Gastroesophageal sphincter (tissue), 4 donors: ENCODE measurements around the gene ACOXL. TPM values are rescaled to one million over a fixed set of nuclear protein-coding genes. Genes with fewer than 3 reads are reported as not detected.

Experiments used
- ATAC-seq: fragments of 150-250 bp; one replicate; pipeline ENCODE4 v1.9.1; 2016; ENCODE audit warnings: mild to moderate bottlenecking, moderate library complexity
- H3K27ac ChIP-seq, 4 donors: fragments of 200-600 bp; sonication (generic) in 3 of 4; 1 replicate in 3 of 4; 2 replicates in 1 of 4; pipeline ENCODE4 v1.5.1; 2016 to 2019
- H3K27me3 ChIP-seq: fragments of 200-600 bp; sonication (generic); one replicate; pipeline ENCODE4 v1.5.1; 2019
- H3K36me3 ChIP-seq, 2 donors: fragments of 200-600 bp; sonication (generic); one replicate each; pipeline ENCODE4 v1.5.1; 2019; ENCODE audit warnings: control low read depth in 1 of 2
- H3K4me1 ChIP-seq, 3 donors: fragments of 200-600 bp; sonication (generic); 1 replicate in 2 of 3; 2 replicates in 1 of 3; pipeline ENCODE4 v1.5.1; 2016 to 2019; ENCODE audit warnings: control low read depth in 2 of 3
- H3K4me3 ChIP-seq, 2 donors: fragments of 200-600 bp; sonication (generic); one replicate each; pipeline ENCODE4 v1.5.1; 2019; ENCODE audit warnings: mild to moderate bottlenecking in 1 of 2, moderate library complexity in 1 of 2
- H3K9me3 ChIP-seq, 3 donors: fragments of 200-600 bp; sonication (generic); one replicate each; pipeline ENCODE4 v1.5.1; 2017 to 2019; ENCODE audit warnings: control low read depth in 2 of 3
- EP300 ChIP-seq: sonication (generic); formaldehyde crosslinking; IDR thresholded peaks from one replicate; pipeline ENCODE4 v1.6.1; 2017; ENCODE audit warnings: antibody characterized with exemption, mild to moderate bottlenecking
- POLR2A ChIP-seq, 2 donors: fragments of 450-650 bp; IDR thresholded peaks; one replicate each; pipeline ENCODE4 v1.6.1; 2017; ENCODE audit warnings: antibody characterized with exemption in 2 of 2, mild to moderate bottlenecking in 2 of 2, moderate library complexity in 1 of 2
- POLR2AphosphoS5 ChIP-seq: sonication (generic); formaldehyde crosslinking; IDR thresholded peaks from one replicate; pipeline ENCODE4 v1.6.1; 2017; ENCODE audit warnings: antibody characterized with exemption
- WGBS, 2 donors: methylation state at CpG; one replicate each; pipeline ENCODE4 v1.1.5; 2018; ENCODE audit warnings: low coverage in 1 of 2; 5-methylcytosine and 5-hydroxymethylcytosine counted together
- total RNA-seq, 4 donors: library from RNA; depleted of rRNA; stranded (reverse); fragments of >200 nt; gene quantifications; one replicate each; pipeline ENCODE4 v1.1.0, GENCODE V29; 2016
- TF ChIP-seq, protein P1 (sequence below), 4 experiments: fragments of 200-600 bp in 2 of 4; fragments of 450-650 bp in 2 of 4; sonication (generic) in 1 of 4; IDR thresholded peaks; one replicate each; pipeline ENCODE4 v1.5.1; 2017 to 2019; ENCODE audit warnings: antibody characterized with exemption in 4 of 4, mild to moderate bottlenecking in 2 of 4, moderate library complexity in 2 of 4

Gene ACOXL
- total RNA-seq, 4 donors from 2014 or later: not detected

DNA sequence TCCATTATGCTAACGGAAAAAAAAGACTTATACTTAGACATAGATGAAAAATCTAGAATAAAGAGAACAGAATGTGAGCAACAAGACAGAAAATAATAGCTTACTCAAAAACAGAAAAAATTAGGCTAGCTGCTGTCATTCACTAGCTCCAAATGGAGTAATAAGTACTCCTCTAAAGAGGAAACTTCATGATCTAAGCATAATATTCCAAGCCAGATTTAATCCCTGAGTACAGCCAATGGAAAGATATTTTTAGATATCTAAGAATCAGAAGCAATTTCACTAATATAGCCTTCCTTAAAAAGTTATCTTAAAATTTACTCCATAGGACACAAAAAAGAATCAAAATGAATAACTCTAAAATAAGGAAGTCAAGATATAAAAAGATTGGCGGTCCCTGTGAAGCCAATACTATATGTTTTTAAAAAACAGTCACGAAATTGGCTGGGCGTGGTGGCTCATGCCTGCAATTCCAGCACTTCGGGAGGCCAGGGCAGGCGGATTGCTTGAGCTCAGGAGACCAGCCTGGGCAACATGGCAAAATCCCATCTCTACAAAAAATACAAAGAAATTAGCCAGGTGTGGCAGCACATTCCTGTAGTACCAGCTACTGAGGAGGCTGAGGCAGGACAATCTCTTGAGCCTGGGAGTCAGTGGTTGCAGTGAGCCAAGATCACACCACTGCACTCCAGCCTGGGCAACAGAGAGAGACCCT, 265.1 kb downstream of the ACOXL start:
- peaks cover 0 to 8% (median 0%) of the 10 kb centered on the region in 3 donors for H3K9me3 ChIP-seq
- H3K27me3 ChIP-seq: no peaks in the 10 kb centered on the region
- 57 to 69% methylated on average over 3 to 6 of the region's 6 CpGs for WGBS, 2 donors
- TF ChIP-seq, protein P1, sequence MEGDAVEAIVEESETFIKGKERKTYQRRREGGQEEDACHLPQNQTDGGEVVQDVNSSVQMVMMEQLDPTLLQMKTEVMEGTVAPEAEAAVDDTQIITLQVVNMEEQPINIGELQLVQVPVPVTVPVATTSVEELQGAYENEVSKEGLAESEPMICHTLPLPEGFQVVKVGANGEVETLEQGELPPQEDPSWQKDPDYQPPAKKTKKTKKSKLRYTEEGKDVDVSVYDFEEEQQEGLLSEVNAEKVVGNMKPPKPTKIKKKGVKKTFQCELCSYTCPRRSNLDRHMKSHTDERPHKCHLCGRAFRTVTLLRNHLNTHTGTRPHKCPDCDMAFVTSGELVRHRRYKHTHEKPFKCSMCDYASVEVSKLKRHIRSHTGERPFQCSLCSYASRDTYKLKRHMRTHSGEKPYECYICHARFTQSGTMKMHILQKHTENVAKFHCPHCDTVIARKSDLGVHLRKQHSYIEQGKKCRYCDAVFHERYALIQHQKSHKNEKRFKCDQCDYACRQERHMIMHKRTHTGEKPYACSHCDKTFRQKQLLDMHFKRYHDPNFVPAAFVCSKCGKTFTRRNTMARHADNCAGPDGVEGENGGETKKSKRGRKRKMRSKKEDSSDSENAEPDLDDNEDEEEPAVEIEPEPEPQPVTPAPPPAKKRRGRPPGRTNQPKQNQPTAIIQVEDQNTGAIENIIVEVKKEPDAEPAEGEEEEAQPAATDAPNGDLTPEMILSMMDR (IDR thresholded peaks at IDR 0.05): no peak
- TF ChIP-seq EP300: no peak
- TF ChIP-seq POLR2AphosphoS5: no peak
- no peak overlapping the region for H3K4me3 ChIP-seq
- peaks cover 0 to 22% (median 3%) of the 10 kb centered on the region in 3 donors for H3K4me1 ChIP-seq
- no peak for ATAC-seq
- H3K27ac ChIP-seq: no peak overlapping the region
- H3K36me3 ChIP-seq: no peaks in the 10 kb centered on the region

DNA sequence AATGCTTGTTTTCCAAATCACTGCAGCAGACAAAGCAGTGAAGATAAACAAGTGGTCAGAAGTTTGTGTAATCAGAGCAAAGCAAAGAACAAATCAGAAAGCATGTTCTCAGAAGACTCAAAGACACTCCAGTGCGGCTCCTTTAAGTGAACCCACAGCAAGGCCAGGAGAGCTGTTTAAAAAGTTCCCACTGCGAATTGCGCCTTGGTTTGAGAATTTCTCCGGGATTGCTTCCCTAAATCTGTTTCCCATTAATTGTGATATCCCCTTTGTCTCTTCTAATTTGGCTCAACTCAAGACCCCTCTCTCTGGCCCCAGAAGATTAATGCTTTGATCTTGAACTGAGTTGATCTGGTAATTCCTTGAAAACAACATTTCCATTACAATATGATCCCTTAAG, 265.9 kb downstream of the ACOXL start:
- Histone ChIP-seq H3K27ac (no peak overlapping the region), H3K9me3 (peaks cover 0 to 8% (median 0%) of the 10 kb centered on the region in 3 donors), H3K27me3 (no peaks in the 10 kb centered on the region), H3K4me1 (peaks cover 0 to 14% (median 3%) of the 10 kb centered on the region in 3 donors), H3K4me3 (no peak overlapping the region), H3K36me3 (no peaks in the 10 kb centered on the region)
- WGBS, 2 donors: 58% methylated on average over 4 of the region's 4 CpGs; no CpG with 5 or more reads in 1 of the 2 donors
- TF ChIP-seq POLR2A (IDR thresholded peaks at IDR 0.05) (no peak), POLR2AphosphoS5 (no peak), EP300 (no peak)
- TF ChIP-seq, protein P1 (IDR thresholded peaks at IDR 0.05): no peak
- no peak for ATAC-seq

DNA sequence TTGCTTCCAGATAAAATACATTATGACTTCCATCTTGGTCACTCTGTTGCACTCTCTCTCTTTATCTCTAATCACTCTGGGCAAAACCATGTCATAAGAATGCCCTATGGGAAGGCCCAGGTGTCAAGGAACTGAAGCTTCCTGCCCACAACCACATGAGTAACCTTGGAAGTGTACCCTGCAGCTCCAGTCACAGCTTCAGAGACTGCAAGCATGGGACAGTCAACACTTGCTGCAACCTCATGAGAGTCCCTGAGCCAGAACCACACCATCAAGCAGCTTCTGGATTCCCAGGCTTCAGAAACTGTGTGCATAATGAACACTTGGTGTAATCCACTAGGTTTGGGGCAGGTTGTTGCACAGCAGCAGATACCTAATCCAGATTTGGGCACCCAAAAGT, 267.3 kb downstream of the ACOXL start:
- Histone ChIP-seq H3K36me3 (no peaks in the 10 kb centered on the region), H3K27ac (no peak overlapping the region), H3K9me3 (peaks cover 0 to 8% (median 0%) of the 10 kb centered on the region in 3 donors), H3K4me3 (no peak overlapping the region), H3K27me3 (no peaks in the 10 kb centered on the region), H3K4me1 (peaks cover 0 to under 1% (median 0%) of the 10 kb centered on the region in 3 donors)
- no peak for ATAC-seq
- TF ChIP-seq, protein P1 (IDR thresholded peaks at IDR 0.05): no peak
- TF ChIP-seq EP300: no peak
- no peak for TF ChIP-seq POLR2AphosphoS5
- TF ChIP-seq POLR2A (IDR thresholded peaks at IDR 0.05): no peak

DNA sequence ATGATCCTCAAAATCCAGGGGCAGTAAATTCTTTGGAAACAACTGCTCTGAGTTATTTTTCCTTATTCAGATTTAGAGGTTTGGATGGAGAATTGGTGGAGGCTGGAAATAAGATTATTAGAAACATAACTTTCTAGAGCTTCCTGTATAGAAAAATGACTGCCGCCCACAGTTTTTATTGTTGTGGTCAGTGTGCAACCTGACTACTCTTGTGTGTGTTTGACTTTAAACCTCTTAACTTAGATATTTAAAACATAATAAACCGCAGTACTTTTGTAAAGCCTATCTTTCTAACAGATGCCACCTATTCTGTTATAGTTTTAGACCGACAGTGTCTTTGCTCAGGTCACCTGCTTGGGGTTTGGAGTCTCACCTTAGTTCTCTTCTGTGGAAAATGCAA, 272.9 kb downstream of the ACOXL start:
- Histone ChIP-seq H3K4me1 (no peaks in the 10 kb centered on the region), H3K9me3 (peaks cover 0 to 8% (median 0%) of the 10 kb centered on the region in 3 donors), H3K27ac (no peak overlapping the region), H3K36me3 (no peaks in the 10 kb centered on the region), H3K4me3 (no peak overlapping the region), H3K27me3 (no peaks in the 10 kb centered on the region)
- WGBS, 2 donors: 83 to 94% methylated on average over 3 of the region's 3 CpGs
- TF ChIP-seq POLR2A (IDR thresholded peaks at IDR 0.05) (no peak), EP300 (no peak), POLR2AphosphoS5 (no peak)
- TF ChIP-seq, protein P1 (IDR thresholded peaks at IDR 0.05): no peak
- ATAC-seq: no peak

DNA sequence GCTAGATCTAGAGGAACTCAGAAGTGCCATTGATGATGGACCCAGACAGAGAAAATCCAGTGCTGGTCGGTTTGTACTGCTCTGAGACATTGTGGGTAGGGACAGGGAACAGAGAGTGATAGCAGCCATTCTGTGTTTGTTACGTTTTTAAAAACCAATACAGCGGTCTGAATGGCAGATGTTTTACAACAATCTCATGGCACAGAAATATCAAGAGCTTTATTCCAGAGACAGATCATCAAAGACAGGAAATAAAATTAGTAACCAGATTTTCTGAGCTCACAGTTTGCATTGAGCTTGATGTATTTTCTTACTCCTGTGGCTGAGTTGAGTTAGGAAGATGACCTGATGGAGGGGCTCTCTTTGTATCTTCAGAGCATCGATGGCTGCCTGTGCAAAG, 273.4 kb downstream of the ACOXL start:
- no peaks in the 10 kb centered on the region for H3K36me3 ChIP-seq
- WGBS, 2 donors: 63 to 86% methylated on average over 2 to 3 of the region's 4 CpGs
- H3K9me3 ChIP-seq: peaks cover 0 to 3% (median 0%) of the 10 kb centered on the region in 3 donors
- no peak overlapping the region for H3K4me3 ChIP-seq
- no peaks in the 10 kb centered on the region for H3K4me1 ChIP-seq
- H3K27ac ChIP-seq: no peak overlapping the region
- no peak for ATAC-seq
- H3K27me3 ChIP-seq: no peaks in the 10 kb centered on the region
- TF ChIP-seq POLR2AphosphoS5 (no peak), POLR2A (IDR thresholded peaks at IDR 0.05) (no peak), EP300 (no peak)
- TF ChIP-seq, protein P1 (IDR thresholded peaks at IDR 0.05): no peak
